Germinal center (tissue), 1 donor: Measurements from ENCODE around the gene SNRNP25.

Source experiments
- DNase-seq: peaks from one replicate; pipeline ENCODE4 v3.0.0; 2012; ENCODE audit warnings: mixed read lengths, low spot score

Gene SNRNP25

DNA sequence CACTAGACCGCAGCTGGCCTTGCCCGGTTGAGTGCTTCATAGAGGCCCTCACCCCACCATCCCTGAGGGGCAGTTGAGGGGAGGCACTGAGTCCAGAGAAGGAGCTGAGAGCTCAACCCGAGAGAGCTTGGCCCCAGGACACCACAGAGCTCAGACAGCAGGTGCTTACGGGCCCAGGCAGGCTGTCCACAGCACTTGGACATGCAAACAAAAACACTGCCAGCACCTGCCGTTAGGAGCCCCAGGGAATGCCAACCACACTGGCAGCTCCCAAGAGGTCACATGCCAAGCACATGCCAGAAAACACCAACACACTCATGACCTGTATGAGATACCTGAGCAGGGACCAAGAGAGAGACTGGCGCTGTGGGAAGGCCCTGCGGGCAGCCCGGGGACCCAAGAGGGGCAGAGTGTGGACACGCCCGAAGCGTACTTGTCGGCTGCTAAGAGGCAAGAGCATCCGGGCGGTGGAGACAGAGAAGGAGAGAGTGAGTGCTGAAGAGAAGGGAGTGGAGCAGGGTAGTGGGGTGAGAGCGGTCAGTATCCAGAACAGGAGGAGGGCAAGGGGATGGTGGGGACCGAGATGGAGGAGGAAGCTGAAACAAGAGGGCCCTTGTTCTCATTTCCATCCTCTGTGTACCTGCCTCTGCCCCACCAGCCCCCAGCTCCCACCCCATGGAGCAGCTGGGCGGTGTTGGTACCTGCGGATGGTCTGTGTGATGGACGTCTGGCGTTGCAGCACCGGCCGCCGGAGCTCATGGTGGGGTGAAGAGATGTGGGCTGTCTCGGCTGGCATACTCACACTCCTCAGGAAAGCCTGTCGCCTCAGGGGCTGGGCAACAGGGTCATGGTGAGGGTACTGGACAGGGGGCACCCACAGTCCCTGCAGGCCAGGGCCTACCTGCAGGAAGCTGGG, 10.6 kb downstream of the SNRNP25 start:
- no peak for DNase-seq

DNA sequence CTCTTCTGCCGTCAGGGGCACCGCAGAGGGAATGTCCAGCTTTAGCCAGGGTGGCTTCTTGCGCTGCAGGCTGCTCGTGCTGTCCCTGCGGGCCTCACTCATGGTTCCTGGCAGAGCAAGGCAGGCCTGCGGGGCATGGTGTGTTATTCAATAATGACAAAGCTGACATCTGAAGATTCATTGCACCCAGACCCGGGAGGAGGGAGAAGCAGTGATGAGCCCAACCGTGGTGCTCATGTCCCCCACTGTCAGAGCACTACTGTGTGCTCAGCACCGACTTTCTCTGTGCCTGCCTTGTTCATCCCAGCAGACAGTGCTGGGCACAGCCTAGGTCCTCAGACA, 11.3 kb downstream of the SNRNP25 start:
- no peak for DNase-seq

DNA sequence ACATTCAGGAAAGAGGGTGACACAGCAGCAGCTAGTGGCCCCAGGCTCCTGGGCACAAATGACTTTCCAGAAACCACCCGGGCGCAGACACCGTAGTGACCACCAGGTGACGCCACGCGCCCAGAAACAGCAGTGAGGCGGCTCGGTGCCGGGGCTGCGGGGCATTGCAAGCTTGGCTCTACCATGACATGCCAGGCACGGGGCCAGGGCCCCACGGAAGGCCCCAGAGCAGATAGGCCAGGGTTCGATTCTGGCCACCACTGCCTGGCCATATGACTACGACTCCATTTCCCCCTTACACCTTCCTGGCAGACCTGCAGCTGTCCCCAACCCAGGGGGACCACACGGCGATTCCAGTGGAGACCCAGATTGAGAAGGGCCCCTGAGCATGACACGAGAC, 12.1 kb downstream of the SNRNP25 start:
- DNase-seq, result peak; percentile 87

DNA sequence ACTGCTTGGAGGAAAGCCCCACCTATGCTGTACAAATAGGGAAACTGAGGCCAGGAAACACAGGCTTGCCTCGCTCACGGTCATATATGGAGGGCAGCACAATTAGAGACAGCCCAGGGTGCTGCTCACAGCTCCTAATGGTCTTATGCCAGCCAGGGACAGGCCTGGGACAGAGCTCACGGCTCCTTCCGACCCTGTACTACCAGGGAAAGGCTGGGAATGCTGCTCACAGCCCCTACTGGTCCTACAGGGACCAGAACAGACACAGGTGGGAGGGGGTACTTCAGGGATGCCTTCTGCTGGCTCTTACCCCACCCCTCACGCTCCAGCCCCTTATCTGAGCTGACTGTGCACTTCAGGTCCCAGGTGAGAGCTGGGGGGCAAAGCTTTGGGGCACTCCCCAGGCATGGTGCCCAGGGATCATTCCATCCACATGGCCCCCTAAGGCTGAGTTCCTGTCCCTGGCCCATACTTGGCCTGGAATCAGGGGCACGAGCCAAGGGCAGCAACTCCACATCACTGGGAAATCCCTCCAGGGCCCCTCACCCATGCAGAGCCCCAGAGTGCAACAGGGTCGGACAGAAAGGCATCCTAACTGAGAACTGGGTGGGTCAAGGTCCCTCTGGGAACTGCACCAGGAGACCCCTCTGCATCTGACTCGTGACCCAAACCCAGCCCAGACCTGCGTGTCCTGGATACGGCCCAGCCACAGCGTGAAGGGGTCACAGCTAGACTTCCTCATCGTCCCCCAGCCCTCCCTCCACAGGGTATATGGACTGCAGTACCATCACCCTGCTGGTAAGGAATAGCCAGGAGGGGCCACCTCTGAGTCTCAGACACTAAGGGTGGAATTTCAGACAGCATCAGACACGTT, 12.9 kb downstream of the SNRNP25 start:
- no peak for DNase-seq

DNA sequence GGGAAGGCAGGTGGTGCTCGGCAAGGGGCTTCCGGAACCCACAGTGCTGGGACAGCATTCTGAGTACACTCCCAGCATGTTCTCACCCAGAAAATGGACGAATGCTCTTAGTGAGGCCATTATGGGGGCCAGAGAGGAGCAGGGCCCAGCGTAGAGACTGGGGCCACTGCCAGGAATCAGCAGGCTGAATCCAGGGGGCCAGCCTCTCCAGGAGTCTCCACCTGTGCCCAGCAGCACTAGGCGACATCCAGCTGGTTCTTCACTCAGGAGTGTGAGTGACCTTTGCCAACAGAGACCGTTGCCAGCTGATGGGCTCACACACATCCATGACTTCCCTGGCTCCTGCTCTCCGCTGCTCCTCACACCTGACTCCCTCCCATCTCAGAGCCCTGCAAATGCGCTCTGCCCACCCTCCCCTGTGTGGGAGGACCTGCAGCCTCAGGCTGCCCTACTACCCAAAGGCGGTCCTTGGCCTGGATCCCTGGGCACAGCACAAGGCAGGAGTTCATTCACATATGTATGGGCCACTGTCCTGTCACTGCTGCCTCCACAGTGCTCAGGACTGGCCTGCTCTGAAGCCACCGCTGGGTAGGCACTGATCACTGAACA, 13.7 kb downstream of the SNRNP25 start:
- no peak for DNase-seq

DNA sequence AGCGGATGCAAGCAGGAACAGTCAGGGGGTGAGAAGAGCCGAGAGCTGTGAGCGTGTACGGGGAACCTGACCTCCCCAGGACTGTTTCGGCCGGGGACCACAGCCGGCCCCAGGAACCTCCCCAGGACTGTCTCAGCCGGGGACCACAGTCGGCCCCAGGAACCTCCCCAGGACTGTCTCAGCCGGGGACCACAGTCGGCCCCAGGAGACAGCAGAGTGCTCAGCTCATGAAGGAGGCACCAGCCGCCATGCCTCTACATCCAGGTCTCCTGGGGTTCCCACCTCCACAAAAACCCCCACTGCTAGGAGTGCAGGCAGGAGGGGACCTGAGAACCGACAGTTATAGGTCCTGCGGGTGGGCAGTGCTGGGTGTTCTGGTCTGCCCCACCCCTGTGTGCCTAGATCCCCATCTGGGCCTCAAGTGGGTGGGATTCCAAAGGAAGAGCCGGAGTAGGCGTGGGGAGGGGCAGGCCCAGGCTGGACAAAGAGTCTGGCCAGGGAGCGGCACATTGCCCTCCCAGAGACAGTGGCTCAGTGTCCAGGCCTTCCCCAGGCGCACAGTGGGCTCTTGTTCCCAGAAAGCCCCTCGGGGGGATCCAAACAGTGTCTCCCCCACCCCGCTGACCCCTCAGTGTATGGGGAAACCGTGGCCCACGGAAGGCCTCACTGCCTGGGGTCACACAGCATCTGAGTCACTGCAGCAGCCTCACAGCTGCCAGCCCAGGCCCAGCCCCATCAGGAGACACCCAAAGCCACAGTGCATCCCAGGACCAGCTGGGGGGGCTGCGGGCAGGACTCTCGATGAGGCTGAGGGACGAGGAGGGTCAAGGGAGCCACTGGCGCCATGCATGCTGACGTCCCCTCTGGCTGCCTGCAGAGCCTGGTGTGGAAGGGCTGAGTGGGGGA, 14.5 kb downstream of the SNRNP25 start:
- DNase-seq, result no peak

DNA sequence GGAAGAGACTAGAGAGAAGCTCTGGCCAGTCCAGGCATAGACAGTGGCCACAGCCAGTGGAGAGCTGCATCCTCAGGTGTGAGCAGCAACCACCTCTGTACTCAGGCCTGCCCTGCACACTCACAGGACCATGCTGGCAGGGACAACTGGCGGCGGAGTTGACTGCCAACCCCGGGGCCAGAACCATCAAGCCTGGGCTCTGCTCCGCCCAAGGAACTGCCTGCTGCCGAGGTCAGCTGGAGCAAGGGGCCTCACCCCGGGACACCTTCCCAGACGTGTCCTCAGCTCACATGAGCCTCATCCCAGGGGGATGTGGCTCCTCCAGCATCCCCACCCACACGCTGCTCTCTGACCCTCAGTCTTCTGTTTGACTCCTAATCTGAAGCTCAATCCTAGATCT, 15.6 kb downstream of the SNRNP25 start:
- DNase-seq, result no peak

DNA sequence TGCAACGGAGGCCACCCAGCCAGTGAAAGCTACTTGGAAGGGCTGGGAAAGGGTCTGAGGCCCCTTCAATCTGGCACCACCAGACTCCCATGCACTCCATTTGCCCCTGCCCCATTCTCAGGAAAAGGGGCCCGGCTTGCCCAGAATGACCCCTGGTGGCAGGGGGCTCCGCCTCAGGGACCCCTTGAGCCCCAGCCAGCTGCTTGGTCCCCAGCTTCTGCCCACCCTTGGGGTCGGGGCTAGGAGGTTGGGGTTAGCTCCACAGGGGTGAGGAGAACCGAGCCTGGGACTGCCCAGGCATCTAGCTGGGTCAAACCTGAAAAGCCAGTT, 17.5 kb downstream of the SNRNP25 start:
- no peak for DNase-seq

DNA sequence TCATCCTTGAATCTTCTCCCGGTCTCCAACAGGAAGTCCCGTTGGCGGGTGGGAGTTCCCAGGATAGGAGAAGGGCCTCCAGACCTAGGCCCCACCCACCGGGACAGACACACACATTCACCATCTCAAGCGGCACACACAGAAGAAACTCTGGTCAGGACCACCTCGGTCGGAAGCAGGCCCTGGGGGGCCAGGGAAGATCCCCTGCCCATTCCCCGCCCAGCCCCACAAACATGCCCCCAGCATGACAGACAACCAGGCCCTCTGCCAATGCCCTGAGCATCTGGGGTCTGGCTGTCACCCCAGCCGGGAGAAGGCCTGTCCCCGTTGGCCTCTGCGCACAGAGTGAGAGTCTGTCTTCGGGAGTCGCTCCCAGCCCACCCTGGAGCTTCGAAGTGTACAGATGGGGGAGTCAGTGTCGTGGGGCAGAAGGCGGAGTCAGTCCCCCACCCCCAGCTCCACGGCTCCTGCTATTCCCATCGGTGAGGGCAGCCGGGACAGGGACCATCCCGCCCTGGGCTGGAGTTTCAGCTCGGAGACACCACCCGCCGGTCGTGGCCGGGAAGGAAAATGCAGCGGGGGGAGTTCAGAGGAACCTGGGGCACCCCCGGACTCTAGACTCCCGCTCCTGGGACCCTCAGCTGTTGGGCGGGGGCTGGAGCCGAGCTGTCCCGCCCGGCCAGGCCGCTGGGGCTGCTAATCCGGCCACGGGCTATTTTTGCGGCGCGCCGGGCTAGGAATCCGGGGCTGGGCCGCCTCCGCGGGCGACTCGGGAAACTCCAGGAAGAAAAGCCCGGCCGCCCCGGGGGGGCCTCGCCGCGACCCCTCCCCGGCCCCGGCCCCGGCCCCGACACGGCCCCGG, 18.1 kb downstream of the SNRNP25 start:
- DNase-seq, result no peak

DNA sequence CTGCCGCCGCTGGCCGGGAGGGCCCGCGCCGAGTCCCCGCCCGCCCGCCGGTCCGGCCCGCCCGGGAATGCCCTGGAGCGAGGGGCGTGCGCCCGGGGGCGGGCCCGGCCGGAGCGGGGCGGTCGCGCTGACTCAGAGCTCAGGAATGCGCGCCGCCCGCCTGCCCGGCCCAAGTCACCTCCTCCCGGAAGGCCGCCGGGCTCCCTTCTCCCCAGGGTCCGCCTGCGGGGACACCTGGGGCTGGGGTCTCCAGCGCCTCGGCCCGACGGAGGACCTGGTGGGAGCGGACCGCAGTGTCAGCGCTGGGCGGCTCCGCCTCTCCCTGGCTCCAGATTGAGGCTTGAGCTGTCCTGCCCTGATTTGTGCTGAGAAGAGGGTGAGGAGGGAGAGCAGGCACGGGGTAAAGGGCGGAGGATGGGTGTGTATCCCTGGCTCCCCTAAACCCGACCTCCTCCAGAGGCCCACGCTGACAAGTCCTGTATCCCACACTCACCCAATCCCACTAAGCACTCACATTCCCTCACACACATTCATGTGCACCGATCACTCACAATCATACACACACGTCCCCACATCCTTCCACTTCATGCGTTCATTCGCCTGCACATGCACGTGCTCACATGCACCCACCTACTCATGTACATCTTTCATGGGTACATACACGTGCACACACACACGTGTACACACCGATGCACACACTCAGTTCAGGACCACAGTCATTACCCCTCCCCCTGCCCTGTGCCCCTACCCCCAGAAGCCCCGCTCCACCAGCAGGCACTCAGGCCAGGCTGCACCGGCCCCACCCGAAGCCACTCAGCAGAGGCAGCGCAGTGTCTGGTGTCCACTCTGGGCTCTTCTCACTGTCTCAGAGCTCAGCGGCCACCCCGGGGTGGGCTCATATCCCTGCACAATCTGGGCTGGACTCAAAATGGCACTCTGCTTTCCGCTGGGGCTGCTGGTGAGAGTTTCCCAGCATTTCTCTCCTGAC, 19.2 kb downstream of the SNRNP25 start, which contains the start of gene RHBDF1:
Gene RHBDF1 (minus strand): TSS at position 71 of the 988 bp plus-strand sequence. CDS start 7,616 bp downstream, outside the sequence.
- DNase-seq, result no peak

DNA sequence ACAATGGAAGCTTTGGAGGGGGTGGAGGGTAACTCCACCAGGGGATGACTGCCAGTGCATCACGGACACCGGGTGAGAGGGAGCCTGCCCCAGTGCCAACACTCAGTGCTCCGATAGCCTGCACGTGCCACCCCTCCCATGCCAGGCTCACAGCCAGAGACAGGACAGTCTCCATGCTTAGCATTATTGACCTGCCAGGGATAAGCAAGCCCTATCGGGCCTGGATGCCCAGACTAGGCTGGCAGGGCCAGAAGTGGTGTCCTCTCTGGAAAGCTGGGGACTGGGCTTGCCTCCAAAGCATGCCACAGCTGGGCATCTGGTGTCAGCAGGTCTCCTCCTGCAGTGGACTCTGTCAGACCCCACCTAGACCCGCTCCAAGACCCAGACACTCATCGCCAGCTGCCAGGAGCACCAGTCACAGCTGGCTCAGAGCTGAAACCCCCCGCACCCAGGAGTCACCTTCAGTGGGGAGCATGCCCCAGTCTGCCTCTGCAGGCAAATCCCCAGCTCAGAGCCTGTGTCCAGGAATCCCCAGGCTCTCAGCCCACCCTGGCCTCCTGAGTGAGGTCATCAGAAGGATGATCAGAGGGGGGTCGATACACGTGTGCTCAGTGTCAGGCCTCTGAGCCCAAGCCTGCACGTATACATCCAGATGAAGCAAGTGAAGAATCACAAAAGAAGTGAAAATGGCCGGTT, 20.6 kb downstream of the SNRNP25 start:
- no peak for DNase-seq

DNA sequence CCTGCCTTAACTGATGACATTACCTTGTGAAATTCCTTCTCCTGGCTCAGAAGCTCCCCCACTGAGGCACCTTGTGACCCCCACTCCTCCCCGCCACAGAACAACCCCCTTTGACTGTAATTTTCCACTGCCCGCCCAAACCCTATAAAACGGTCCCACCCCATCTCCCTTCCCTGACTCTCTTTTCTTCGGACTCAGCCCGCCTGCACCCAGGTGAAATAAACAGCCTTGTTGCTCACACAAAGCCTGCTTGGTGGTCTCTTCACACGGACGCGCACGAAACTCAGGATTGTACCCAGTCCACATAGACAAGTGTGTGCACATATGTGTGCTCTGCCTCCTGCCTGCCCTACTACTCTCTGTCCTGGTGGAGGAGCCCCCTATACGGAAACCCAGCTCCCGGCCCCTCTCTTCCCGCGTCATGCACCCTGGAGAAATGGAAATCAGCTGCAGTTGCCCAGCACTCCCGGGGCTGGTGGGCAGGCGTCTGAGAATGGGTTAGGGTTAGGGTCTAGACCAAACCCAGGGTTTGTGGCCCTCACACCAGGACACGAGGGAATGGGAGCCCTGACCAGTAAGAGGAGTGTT, 21.2 kb downstream of the SNRNP25 start:
- no peak for DNase-seq

DNA sequence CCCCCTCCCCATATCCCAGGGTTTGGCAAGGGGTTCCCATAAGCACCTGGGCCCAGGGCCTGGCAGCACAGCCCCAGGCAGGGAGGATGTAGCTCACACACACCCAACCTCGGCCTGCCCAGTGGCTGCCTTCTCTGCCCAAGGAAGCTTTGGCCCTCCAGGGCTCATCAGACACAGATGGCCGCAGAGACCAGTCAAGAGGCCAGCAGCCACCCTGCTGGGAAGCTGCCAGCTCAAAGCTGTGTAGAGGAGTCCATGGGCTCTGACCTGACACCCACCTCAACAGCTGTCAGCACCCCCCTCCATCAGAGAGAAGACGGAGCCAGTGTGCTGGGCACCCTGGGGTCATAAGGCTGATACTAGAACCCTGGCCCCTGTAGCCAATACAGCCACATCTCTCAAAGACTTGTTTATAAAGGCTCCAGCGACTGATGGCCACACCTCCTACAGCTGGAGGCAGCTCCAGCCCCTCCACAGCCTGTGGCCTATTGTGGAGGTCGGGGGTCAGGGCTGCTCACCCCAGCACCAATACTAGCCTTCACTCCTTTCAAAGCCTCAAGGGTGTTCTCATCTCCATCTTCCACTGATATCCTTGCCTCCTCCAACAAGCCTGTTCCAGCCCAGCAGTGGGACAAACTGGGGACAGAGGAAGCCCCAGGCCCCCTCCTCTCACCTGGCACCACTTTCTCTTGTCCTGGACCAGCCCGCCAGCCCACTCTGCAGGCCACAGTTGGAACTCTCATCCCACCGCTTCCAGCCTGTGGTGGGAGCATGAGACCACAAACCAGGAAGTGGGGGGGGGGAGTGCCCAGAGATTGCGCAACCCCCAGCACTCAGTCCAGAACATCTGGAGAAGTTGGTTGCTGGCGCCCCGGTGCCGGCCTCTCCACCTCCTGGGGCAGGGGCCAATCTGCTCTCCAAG, 22.2 kb downstream of the SNRNP25 start:
- no peak for DNase-seq

DNA sequence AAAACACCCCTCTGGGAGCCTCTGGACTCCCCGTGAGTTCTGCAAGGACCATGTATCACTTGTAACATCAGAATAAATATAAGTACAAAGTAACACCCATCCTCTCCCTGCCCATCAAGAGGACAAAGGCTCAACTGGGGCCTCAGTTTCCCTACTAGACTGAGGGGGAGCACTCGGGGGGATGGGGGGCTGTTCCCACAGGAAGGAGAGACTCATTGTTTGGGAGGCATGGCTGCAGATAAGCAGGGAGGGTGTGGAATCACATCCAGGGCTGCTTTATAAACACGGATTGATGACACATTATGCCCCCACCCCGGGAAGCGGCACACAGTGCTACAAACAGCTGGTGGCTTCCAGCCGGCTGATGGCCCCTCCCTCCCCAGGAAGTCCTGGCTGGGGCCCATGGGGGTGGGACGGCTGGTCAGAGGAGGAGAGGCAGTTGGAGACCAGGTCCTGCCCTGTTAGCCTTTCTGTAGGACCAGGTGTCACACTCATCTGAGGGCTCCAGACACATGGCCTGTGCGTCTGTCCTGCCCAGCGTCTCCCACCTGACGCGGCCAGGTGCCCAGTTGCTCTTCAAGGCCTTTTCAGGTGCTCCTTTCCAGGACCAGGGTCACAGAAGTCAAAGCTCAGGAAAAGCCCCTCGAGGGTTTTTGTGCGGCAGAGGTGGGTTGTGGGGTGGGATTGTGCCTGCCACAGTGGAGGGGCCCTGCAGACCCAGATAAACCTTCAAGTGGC, 23.1 kb downstream of the SNRNP25 start:
- DNase-seq, result peak; percentile 38

DNA sequence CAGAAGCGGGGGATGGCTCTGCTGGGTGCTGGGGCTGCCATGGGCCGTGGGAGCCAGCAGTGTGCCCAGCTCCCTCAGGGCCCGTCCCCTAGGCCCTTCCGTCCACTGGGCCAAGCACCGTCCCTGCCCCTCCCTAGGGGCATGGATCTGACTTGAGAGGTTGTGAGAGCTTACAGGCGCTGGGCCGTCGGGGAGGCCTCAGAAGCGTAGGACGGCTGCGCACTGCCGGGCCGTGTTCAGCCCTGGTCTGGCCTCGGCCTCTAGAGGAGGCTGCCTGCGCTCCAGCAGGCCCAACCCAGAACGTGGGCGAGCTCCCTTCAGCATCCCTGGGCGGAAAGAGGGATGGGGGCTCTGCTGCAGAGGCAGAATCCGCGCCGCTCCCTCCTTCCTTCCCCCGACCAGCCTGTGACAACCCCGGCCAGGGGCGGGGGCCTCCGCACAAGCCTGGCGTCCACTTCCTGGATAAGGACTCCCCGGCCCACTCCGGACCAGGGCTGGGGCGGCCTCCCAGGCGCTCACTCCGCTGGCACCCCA, 23.7 kb downstream of the SNRNP25 start:
- peak; percentile 62 for DNase-seq

DNA sequence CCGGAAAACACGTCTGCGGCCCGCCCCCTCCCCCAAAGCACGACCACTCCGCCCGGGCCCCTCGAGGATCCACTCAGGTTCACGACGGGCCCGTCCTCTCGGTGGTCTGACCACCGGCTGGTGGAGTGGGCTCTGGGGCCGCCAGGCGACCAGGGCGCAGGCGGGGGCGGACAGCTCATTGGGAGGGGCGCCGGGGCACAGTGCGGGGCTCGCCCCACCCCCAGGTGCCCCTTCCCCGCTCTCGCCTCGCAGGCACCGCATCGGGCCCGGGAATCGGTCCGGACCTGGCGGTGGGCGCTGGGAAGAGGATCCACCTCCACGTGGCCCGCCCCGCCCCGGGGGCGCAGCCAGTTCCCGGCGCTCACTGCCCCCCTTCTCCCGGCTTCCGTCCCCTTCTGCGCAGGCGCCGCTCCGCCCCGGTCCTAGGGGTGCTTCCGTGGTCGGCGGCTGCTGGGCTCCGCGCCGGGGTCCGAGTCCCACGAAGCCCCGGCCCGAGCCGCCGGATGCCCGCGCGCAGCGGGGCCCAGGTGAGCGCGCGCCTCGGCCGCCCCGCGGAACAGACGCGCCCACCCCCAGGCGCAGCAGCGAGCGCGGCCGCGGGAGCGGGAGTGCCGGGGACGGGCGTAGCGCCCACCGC, 24.3 kb downstream of the SNRNP25 start, which contains the start of gene MPG:
Gene MPG (plus strand): TSS at position 419 of the 637 bp plus-strand sequence. CDS start 85 bp downstream, at position 504.
- peak; percentile 96 for DNase-seq
